H1 (cell line): ENCODE data around the gene CNGA1. TPM values are rescaled to one million over a fixed set of nuclear protein-coding genes. Genes with fewer than 3 reads are reported as not detected.

Source experiments
- polyA plus RNA-seq, 7 experiments: library from polyadenylated mRNA; depleted of rRNA in 3 of 7; stranded (reverse) in 5 of 7; unstranded in 2 of 7; fragments of >200 nt in 5 of 7; fragments of 200-250 nt in 2 of 7; gene quantifications; 1 replicate in 5 of 7; 2 replicates in 1 of 7; 4 replicates in 1 of 7; pipeline versions ENCODE4 v1.2.1 to v1.2.3, GENCODE V29; 2011 to 2013; ENCODE audit warnings: missing spikeins in 2 of 7, mixed read lengths in 2 of 7
- total RNA-seq: library from RNA; stranded (reverse); fragmentation: NEBNext Ultra II Directional; extraction: Animal tissue kit (Norgen Biotek cat#: 25700); gene quantifications from 2 replicates; pipeline ENCODE4 v1.2.1, GENCODE V29; 2021
- TF ChIP-seq, protein P1 (sequence below): fragments of 300-600 bp; sonication (generic); IDR thresholded peaks from 2 replicates; pipeline ENCODE4 v1.7.1; 2012; ENCODE audit warnings: low read length, moderate library complexity, mild to moderate bottlenecking, inconsistent platforms; ENCODE audit not compliant: insufficient replicate concordance

CNGA1 gene
- total and polyA plus RNA-seq, 2 of the 8 experiments (the other 6 are each of a cell fraction or from before 2014, with no cell fraction given) = 0.17 to 0.54 TPM

DNA sequence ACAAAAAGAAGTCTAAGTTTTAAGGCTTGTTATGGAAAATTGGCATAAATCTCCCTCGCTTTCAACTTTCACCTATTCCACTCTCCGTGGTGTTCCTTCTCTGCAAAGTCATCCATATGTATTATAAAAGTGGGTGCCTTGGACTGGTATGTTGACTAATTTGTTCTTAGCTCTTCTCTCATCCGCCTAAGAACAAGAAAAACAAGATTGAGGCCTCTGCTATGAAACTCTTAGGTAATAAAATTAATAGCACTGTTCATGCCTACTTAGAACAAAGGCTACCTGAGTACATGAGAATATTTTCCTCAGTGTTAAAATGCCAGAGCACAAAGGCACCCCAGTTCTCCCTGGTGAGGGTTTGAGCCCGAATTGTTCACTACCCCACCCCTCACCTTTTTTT is 1.3 kb downstream of the CNGA1 start (continued):
- TF ChIP-seq, protein P1, sequence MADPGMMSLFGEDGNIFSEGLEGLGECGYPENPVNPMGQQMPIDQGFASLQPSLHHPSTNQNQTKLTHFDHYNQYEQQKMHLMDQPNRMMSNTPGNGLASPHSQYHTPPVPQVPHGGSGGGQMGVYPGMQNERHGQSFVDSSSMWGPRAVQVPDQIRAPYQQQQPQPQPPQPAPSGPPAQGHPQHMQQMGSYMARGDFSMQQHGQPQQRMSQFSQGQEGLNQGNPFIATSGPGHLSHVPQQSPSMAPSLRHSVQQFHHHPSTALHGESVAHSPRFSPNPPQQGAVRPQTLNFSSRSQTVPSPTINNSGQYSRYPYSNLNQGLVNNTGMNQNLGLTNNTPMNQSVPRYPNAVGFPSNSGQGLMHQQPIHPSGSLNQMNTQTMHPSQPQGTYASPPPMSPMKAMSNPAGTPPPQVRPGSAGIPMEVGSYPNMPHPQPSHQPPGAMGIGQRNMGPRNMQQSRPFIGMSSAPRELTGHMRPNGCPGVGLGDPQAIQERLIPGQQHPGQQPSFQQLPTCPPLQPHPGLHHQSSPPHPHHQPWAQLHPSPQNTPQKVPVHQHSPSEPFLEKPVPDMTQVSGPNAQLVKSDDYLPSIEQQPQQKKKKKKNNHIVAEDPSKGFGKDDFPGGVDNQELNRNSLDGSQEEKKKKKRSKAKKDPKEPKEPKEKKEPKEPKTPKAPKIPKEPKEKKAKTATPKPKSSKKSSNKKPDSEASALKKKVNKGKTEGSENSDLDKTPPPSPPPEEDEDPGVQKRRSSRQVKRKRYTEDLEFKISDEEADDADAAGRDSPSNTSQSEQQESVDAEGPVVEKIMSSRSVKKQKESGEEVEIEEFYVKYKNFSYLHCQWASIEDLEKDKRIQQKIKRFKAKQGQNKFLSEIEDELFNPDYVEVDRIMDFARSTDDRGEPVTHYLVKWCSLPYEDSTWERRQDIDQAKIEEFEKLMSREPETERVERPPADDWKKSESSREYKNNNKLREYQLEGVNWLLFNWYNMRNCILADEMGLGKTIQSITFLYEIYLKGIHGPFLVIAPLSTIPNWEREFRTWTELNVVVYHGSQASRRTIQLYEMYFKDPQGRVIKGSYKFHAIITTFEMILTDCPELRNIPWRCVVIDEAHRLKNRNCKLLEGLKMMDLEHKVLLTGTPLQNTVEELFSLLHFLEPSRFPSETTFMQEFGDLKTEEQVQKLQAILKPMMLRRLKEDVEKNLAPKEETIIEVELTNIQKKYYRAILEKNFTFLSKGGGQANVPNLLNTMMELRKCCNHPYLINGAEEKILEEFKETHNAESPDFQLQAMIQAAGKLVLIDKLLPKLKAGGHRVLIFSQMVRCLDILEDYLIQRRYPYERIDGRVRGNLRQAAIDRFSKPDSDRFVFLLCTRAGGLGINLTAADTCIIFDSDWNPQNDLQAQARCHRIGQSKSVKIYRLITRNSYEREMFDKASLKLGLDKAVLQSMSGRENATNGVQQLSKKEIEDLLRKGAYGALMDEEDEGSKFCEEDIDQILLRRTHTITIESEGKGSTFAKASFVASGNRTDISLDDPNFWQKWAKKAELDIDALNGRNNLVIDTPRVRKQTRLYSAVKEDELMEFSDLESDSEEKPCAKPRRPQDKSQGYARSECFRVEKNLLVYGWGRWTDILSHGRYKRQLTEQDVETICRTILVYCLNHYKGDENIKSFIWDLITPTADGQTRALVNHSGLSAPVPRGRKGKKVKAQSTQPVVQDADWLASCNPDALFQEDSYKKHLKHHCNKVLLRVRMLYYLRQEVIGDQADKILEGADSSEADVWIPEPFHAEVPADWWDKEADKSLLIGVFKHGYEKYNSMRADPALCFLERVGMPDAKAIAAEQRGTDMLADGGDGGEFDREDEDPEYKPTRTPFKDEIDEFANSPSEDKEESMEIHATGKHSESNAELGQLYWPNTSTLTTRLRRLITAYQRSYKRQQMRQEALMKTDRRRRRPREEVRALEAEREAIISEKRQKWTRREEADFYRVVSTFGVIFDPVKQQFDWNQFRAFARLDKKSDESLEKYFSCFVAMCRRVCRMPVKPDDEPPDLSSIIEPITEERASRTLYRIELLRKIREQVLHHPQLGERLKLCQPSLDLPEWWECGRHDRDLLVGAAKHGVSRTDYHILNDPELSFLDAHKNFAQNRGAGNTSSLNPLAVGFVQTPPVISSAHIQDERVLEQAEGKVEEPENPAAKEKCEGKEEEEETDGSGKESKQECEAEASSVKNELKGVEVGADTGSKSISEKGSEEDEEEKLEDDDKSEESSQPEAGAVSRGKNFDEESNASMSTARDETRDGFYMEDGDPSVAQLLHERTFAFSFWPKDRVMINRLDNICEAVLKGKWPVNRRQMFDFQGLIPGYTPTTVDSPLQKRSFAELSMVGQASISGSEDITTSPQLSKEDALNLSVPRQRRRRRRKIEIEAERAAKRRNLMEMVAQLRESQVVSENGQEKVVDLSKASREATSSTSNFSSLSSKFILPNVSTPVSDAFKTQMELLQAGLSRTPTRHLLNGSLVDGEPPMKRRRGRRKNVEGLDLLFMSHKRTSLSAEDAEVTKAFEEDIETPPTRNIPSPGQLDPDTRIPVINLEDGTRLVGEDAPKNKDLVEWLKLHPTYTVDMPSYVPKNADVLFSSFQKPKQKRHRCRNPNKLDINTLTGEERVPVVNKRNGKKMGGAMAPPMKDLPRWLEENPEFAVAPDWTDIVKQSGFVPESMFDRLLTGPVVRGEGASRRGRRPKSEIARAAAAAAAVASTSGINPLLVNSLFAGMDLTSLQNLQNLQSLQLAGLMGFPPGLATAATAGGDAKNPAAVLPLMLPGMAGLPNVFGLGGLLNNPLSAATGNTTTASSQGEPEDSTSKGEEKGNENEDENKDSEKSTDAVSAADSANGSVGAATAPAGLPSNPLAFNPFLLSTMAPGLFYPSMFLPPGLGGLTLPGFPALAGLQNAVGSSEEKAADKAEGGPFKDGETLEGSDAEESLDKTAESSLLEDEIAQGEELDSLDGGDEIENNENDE = no peak
